DOHH2 (cell line): Measurements from ENCODE around the gene TEX51.

Experiments
- H3F3A ChIP-seq: fragments of 200-600 bp; sonication (generic), shearing (Covaris generic); 2 replicates; pipeline ENCODE4 v1.6.0; 2016; ENCODE audit warnings: antibody characterized with exemption, mild to moderate bottlenecking; ENCODE audit not compliant: control insufficient read depth, insufficient read depth
- H3K27ac ChIP-seq: fragments of 200-600 bp; sonication (generic); 2 replicates; pipeline ENCODE4 v1.5.1; 2014; ENCODE audit warnings: low read depth, mild to moderate bottlenecking, low read length, moderate library complexity
- H3K27me3 ChIP-seq: fragments of 200-600 bp; sonication (generic); 2 replicates; pipeline ENCODE4 v1.6.1; 2014; ENCODE audit warnings: mild to moderate bottlenecking, low read length, mixed read lengths; ENCODE audit not compliant: control insufficient read depth
- H3K36me3 ChIP-seq: fragments of 200-600 bp; sonication (generic); 2 replicates; pipeline ENCODE4 v1.6.1; 2014; ENCODE audit warnings: mild to moderate bottlenecking, low read length, moderate library complexity, mixed read lengths; ENCODE audit not compliant: control insufficient read depth
- H3K4me1 ChIP-seq: fragments of 200-600 bp; sonication (generic); 2 replicates; pipeline ENCODE4 v1.6.1; 2014; ENCODE audit warnings: mild to moderate bottlenecking, low read length, mixed read lengths; ENCODE audit not compliant: control insufficient read depth
- H3K4me2 ChIP-seq: fragments of 200-600 bp; sonication (generic); 2 replicates; pipeline ENCODE4 v1.6.0; 2014; ENCODE audit warnings: mild to moderate bottlenecking, low read length, moderate library complexity
- H3K4me3 ChIP-seq: fragments of 200-600 bp; sonication (generic); 2 replicates; pipeline ENCODE4 v1.5.1; 2014; ENCODE audit warnings: mild to moderate bottlenecking, low read length, mixed read lengths
- H3K79me2 ChIP-seq: fragments of 200-600 bp; sonication (generic); 2 replicates; pipeline ENCODE4 v1.6.1; 2014; ENCODE audit warnings: mild to moderate bottlenecking, low read length, mixed read lengths; ENCODE audit not compliant: control insufficient read depth
- H3K9me2 ChIP-seq: fragments of 200-600 bp; sonication (generic); replicated peaks from 2 replicates; pipeline ENCODE4 v1.6.1; 2014; ENCODE audit warnings: mild to moderate bottlenecking, low read length, mixed read lengths; ENCODE audit not compliant: control insufficient read depth
- H3K9me3 ChIP-seq: fragments of 200-600 bp; sonication (generic); 2 replicates; pipeline ENCODE4 v1.6.1; 2014; ENCODE audit warnings: antibody characterized with exemption, low read length, mixed read lengths; ENCODE audit not compliant: control insufficient read depth, insufficient read depth
- H4K20me1 ChIP-seq: fragments of 200-600 bp; sonication (generic); 2 replicates; pipeline ENCODE4 v1.6.0; 2014; ENCODE audit warnings: low read depth, mild to moderate bottlenecking, antibody characterized with exemption, low read length, moderate library complexity; ENCODE audit not compliant: control insufficient read depth, insufficient read depth
- EZH2phosphoT487 ChIP-seq: fragments of 200-600 bp; sonication (generic); IDR thresholded peaks from 2 replicates; pipeline ENCODE4 v1.6.1; 2017; ENCODE audit warnings: borderline replicate concordance, mild to moderate bottlenecking, antibody characterized with exemption, low read length, moderate library complexity, mixed read lengths
- TF ChIP-seq, protein P1 (sequence below): fragments of 200-600 bp; sonication (generic); IDR thresholded peaks from one replicate; pipeline ENCODE4 v1.5.1; 2014; ENCODE audit warnings: antibody characterized with exemption, mild to moderate bottlenecking, low read depth, low read length; ENCODE audit not compliant: poor library complexity, severe bottlenecking

The TEX51 gene

DNA sequence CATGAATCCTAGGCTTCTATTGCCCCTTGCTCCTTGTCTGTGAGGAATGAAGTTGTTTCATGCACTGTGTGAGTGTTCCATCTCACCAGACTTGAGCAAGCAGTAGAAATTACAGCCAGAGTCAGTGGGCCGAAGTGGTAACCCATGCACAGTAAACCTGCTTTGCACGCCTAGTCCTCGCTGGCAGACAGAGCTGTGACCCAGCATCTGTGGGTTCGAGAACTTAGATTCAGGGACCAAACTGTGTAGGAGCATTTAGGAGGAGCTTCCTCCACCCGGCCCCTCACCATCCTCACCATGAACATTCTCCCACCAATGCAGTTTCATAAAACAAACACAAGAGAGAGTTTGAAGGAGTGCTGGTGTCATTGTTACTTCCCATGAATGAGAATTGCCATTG is 21.6 kb upstream of the TEX51 start:
- no peak overlapping the region for H3K27ac ChIP-seq
- H3K79me2 ChIP-seq: no peaks in the 10 kb centered on the region
- H3K27me3 ChIP-seq: no peaks in the 10 kb centered on the region; the same call in 1 of the 2 replicates
- H3K9me3 ChIP-seq: peaks cover 12% of the 10 kb centered on the region
- H3K4me1 ChIP-seq: no peaks in the 10 kb centered on the region
- TF ChIP-seq EZH2phosphoT487: no peak
- TF ChIP-seq, protein P1, sequence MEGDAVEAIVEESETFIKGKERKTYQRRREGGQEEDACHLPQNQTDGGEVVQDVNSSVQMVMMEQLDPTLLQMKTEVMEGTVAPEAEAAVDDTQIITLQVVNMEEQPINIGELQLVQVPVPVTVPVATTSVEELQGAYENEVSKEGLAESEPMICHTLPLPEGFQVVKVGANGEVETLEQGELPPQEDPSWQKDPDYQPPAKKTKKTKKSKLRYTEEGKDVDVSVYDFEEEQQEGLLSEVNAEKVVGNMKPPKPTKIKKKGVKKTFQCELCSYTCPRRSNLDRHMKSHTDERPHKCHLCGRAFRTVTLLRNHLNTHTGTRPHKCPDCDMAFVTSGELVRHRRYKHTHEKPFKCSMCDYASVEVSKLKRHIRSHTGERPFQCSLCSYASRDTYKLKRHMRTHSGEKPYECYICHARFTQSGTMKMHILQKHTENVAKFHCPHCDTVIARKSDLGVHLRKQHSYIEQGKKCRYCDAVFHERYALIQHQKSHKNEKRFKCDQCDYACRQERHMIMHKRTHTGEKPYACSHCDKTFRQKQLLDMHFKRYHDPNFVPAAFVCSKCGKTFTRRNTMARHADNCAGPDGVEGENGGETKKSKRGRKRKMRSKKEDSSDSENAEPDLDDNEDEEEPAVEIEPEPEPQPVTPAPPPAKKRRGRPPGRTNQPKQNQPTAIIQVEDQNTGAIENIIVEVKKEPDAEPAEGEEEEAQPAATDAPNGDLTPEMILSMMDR: no peak
- no peaks in the 10 kb centered on the region for H3F3A ChIP-seq
- no peaks in the 10 kb centered on the region for H3K9me2 ChIP-seq
- no peak overlapping the region for H3K4me2 ChIP-seq
- H4K20me1 ChIP-seq: no peaks in the 10 kb centered on the region
- H3K36me3 ChIP-seq: no peaks in the 10 kb centered on the region
- H3K4me3 ChIP-seq: no peak overlapping the region

DNA sequence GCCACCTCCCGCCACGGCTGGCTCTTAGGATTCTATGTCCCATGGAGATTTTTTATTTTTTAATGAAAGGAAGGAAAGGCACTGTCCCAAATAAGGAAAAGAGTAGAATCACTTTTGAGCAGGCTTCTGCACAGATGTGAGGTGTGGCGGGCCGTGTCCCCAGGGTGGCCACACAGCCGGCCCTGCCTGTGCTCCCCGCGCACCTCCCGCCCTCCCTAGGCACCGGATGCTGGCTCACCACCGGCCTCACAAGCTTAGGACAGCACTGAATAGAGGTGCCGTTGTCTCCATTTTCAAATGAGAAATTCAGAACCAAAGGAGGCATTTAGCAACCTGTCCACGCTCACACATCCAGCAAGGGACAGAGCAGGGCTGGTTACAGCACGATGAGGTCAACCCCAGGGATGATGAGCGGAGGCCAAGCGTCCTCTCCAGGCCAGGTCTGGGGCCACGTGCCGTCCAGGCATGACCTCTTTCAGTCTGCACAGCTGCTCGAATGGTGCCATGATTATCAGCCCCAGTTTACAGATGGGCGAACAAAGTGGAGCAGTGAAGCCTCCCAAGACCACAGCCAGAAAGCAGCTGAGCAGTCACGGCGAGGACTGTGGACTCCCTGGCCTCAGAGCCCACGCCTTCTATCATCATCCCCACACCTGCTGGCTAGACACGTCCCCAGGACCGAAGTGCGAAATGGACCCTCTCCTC is 20.7 kb upstream of the TEX51 start:
- Histone ChIP-seq H3K27me3 (no peaks in the 10 kb centered on the region; the same call in 1 of the 2 replicates), H3K9me3 (peaks cover 12% of the 10 kb centered on the region), H3K9me2 (no peaks in the 10 kb centered on the region), H3K4me1 (no peaks in the 10 kb centered on the region), H3K79me2 (no peaks in the 10 kb centered on the region), H3F3A (no peaks in the 10 kb centered on the region), H3K4me3 (no peak overlapping the region), H4K20me1 (no peaks in the 10 kb centered on the region), H3K4me2 (no peak overlapping the region), H3K36me3 (no peaks in the 10 kb centered on the region), H3K27ac (no peak overlapping the region)
- TF ChIP-seq, protein P1: no peak
- no peak for TF ChIP-seq EZH2phosphoT487

DNA sequence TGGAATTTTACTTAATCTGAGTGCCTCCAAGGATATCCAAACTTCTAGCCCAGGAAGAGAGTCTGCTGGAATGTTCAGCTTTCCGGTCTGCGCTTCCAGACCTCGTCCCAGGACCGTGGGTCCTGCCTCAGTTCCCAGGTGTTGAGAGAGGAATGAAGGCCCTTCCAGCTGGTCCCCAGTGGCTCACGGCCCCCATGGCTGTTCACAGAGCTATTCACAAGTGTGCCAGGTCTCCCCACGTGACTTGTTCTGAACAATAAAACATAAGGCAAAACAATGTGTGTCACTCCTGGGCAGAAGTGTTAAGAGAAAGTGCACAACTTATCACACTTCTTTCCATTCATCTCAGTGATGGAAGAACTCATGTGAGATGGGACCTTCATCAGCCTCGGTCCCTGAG is 20.1 kb upstream of the TEX51 start:
- no peaks in the 10 kb centered on the region for H4K20me1 ChIP-seq
- no peak overlapping the region for H3K4me3 ChIP-seq
- H3F3A ChIP-seq: no peaks in the 10 kb centered on the region
- no peaks in the 10 kb centered on the region for H3K79me2 ChIP-seq
- H3K4me2 ChIP-seq: no peak overlapping the region
- peaks cover 12% of the 10 kb centered on the region for H3K9me3 ChIP-seq
- H3K36me3 ChIP-seq: no peaks in the 10 kb centered on the region
- no peak overlapping the region for H3K27ac ChIP-seq
- H3K4me1 ChIP-seq: no peaks in the 10 kb centered on the region
- no peaks in the 10 kb centered on the region for H3K27me3 ChIP-seq
- TF ChIP-seq, protein P1: no peak
- no peak for TF ChIP-seq EZH2phosphoT487
- H3K9me2 ChIP-seq: no peaks in the 10 kb centered on the region
